Right lobe of liver (tissue), 4 donors: ENCODE measurements around the gene SH3RF1.
A peak's percentile ranks its signal among the peaks of the same experiment; 100 is the strongest.

Source experiments
- POLR2A ChIP-seq: fragments of 450-650 bp; IDR thresholded peaks from one replicate; pipeline ENCODE4 v1.6.1; 2017; ENCODE audit warnings: antibody characterized with exemption, mild to moderate bottlenecking
- TF ChIP-seq, protein P1 (sequence below), 4 donors: fragments of 200-600 bp in 3 of 4; fragments of 450-650 bp in 1 of 4; IDR thresholded peaks; one replicate each; pipeline versions ENCODE4 v1.5.1 to v1.8.0; 2016 to 2022; ENCODE audit warnings: antibody characterized with exemption in 4 of 4, mild to moderate bottlenecking in 2 of 4
- donor health status: DM: no; HTN: no; CAD: no.
- donor health status: DM: no; HTN: no; CAD: no.
- donor health status: DM: no; HTN: yes; CAD: no.

DNA sequence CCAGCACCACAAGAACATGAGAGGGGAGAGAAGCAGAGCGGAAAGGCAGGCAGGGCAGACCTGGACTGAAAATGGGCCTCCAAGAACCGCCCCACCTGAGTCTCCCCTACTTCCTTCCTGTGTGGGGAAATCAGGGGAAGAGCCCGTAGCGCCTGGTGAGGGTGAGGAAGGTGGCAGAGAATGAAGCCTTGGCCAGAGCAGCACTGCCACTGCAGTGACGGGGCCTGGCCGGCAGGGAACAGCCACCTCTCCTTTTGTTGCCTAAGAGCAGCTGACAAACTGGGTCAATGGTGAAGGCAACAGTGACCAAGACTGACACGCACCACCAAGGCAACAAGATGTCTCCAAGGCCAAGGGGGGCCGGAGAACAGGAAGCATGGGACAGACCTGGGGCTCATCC lies 202.3 kb downstream of the SH3RF1 start:
- no peak for TF ChIP-seq POLR2A
- TF ChIP-seq, protein P1, sequence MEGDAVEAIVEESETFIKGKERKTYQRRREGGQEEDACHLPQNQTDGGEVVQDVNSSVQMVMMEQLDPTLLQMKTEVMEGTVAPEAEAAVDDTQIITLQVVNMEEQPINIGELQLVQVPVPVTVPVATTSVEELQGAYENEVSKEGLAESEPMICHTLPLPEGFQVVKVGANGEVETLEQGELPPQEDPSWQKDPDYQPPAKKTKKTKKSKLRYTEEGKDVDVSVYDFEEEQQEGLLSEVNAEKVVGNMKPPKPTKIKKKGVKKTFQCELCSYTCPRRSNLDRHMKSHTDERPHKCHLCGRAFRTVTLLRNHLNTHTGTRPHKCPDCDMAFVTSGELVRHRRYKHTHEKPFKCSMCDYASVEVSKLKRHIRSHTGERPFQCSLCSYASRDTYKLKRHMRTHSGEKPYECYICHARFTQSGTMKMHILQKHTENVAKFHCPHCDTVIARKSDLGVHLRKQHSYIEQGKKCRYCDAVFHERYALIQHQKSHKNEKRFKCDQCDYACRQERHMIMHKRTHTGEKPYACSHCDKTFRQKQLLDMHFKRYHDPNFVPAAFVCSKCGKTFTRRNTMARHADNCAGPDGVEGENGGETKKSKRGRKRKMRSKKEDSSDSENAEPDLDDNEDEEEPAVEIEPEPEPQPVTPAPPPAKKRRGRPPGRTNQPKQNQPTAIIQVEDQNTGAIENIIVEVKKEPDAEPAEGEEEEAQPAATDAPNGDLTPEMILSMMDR (IDR thresholded peaks at IDR 0.05): peak in 3 of 4 donors; percentile 8 to 54 (median 31)
